HFFc6 (cell line): ENCODE measurements around the gene EML3. TPM values are rescaled to one million over a fixed set of nuclear protein-coding genes. Genes with fewer than 3 reads are reported as not detected.

Experiments
- DNase-seq: peaks from one replicate; pipeline ENCODE4 v3.0.0-alpha.2; 2018
- H3K27ac Mint-ChIP-seq: 2 replicates; pipeline ENCODE4 v1.8.0; 2020; ENCODE audit warnings: mild to moderate bottlenecking, mixed read lengths
- H3K27me3 Mint-ChIP-seq: 2 replicates; pipeline ENCODE4 v1.8.0; 2021; ENCODE audit warnings: mild to moderate bottlenecking, moderate library complexity, mixed read lengths; ENCODE audit not compliant: insufficient read depth
- H3K36me3 Mint-ChIP-seq: 2 replicates; pipeline ENCODE4 v1.8.0; 2021; ENCODE audit warnings: low read depth, mixed read lengths
- H3K4me1 Mint-ChIP-seq: 2 replicates; pipeline ENCODE4 v1.8.0; 2020; ENCODE audit warnings: low read depth, mixed read lengths
- H3K4me3 Mint-ChIP-seq: 2 replicates; pipeline ENCODE4 v1.8.0; 2020; ENCODE audit warnings: mild to moderate bottlenecking, moderate library complexity, mixed read lengths
- H3K9me3 Mint-ChIP-seq: 2 replicates; pipeline ENCODE4 v1.8.0; 2020; ENCODE audit warnings: mild to moderate bottlenecking, mixed read lengths
- total RNA-seq, 6 experiments: library from RNA; stranded (reverse); fragmentation: NEBNext Ultra II Directional; extraction: Animal tissue kit (Norgen Biotek cat#: 25700); gene quantifications; 2 replicates in 1 of 6; 3 replicates in 5 of 6; pipeline ENCODE4 v1.2.3, GENCODE V29; 2021
- TF ChIP-seq, protein P1 (sequence below): fragments of 200-600 bp; sonication (generic); IDR thresholded peaks from 2 replicates; pipeline ENCODE4 v1.5.0; 2021; ENCODE audit warnings: antibody characterized with exemption, mild to moderate bottlenecking

Gene EML3
- total RNA-seq, 6 experiments from 2014 or later = 32.5 to 39.6 (median 36.4) TPM

DNA sequence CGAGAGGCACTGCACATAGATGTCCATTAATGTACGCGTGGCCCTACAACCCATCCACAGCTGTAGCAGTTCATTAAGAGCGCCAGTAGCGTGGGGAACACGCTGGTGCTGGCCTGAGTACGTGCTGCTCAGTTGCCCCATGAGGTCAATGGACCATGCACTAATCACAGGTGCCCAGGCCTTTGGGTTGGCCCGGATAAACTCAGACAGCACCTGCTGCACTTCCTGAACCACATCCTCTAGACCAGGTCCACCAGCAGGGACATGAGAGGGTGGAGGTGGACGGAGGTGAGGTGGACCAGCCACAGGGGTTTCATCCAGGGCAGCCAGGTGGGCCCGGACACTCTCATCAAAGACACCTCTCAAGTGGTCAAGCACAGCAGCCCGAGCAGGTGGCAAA lies 36.9 kb upstream of the EML3 start:
- TF ChIP-seq, protein P1, sequence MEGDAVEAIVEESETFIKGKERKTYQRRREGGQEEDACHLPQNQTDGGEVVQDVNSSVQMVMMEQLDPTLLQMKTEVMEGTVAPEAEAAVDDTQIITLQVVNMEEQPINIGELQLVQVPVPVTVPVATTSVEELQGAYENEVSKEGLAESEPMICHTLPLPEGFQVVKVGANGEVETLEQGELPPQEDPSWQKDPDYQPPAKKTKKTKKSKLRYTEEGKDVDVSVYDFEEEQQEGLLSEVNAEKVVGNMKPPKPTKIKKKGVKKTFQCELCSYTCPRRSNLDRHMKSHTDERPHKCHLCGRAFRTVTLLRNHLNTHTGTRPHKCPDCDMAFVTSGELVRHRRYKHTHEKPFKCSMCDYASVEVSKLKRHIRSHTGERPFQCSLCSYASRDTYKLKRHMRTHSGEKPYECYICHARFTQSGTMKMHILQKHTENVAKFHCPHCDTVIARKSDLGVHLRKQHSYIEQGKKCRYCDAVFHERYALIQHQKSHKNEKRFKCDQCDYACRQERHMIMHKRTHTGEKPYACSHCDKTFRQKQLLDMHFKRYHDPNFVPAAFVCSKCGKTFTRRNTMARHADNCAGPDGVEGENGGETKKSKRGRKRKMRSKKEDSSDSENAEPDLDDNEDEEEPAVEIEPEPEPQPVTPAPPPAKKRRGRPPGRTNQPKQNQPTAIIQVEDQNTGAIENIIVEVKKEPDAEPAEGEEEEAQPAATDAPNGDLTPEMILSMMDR = no peak
- H3K4me3 Mint-ChIP-seq = no peak overlapping the region
- H3K36me3 Mint-ChIP-seq = peaks cover 9% of the 10 kb centered on the region
- peaks cover 31% of the 10 kb centered on the region for H3K4me1 Mint-ChIP-seq
- DNase-seq = no peak
- H3K27ac Mint-ChIP-seq = no peak overlapping the region
- peaks cover 2% of the 10 kb centered on the region; the same call in 1 of the 2 replicates for H3K27me3 Mint-ChIP-seq
- H3K9me3 Mint-ChIP-seq = no peaks in the 10 kb centered on the region

GRCh38 chr11:62648967-62649364 lies 36.4 kb upstream of the EML3 start:
- Mint-ChIP-seq H3K27ac (no peak overlapping the region), H3K27me3 (peaks cover 2% of the 10 kb centered on the region; the same call in 1 of the 2 replicates), H3K9me3 (no peaks in the 10 kb centered on the region), H3K4me1 (peaks cover 31% of the 10 kb centered on the region), H3K4me3 (no peak overlapping the region), H3K36me3 (peaks cover 9% of the 10 kb centered on the region)
- DNase-seq = no peak
- TF ChIP-seq, protein P1 = no peak

DNA sequence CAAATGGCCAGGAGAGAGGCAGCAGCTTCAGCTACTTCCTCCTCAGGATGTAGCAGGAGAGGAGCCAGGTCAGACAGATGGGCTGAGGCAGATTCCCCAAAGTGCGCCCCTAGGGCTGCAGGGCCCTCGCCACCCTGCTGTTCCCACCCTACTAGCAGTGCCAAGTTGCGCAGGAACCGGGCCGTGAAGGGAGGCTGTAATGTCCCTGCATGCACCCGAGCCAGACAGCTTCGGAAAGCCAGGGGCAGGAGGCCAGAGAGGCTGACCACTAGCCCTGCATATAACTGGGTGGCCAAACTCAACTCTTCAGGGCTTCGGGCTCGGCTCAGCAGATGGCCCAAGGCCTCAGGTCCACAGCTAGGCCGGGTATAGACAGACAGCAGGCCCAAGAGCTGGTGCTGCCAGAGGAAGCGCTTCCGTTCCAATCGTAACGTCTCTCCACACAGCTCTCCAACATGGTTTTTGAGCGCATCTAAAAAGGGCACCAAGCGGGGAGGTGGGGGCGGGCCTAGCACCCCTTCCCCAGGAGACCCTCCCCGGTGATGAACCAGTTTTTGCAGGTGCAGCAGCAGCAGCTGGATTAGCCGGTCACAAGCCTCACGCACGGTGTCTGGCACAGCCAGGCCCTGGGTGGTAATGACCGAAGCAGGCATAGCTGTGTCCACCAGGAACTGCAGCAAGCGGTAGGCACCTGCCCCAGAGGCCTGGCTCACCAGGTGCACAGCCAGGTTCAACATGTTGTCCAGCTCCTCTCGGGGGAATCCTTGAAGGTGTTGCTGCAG lies 35.8 kb upstream of the EML3 start:
- no peaks in the 10 kb centered on the region for H3K9me3 Mint-ChIP-seq
- no peak for DNase-seq
- no peak overlapping the region for H3K4me3 Mint-ChIP-seq
- peaks cover 9% of the 10 kb centered on the region for H3K36me3 Mint-ChIP-seq
- peaks cover 2% of the 10 kb centered on the region; the same call in 1 of the 2 replicates for H3K27me3 Mint-ChIP-seq
- peaks cover 26% of the 10 kb centered on the region for H3K4me1 Mint-ChIP-seq
- TF ChIP-seq, protein P1 = no peak
- no peak overlapping the region for H3K27ac Mint-ChIP-seq

DNA sequence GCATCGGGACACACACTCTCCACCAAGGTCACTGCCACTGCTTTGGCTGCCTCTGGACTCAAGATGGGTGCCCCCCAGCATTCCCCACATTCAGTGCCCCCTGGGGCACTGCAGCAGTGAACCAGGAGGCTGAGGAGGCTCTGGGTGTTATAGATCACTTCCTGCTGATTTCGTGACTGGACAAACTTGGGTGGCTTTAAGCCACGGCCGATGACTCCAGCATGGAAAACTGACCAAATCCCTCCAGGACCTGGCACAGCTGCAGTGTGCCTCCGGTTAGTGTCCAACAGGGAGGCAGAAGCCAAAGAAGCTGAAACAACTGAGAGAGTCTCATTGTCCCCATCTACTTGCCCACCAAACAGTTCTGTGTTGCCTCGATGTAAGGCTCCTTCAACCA lies 35.0 kb upstream of the EML3 start:
- Mint-ChIP-seq H3K9me3 (no peaks in the 10 kb centered on the region), H3K4me1 (peaks cover 23% of the 10 kb centered on the region), H3K4me3 (no peak overlapping the region), H3K36me3 (peaks cover 9% of the 10 kb centered on the region), H3K27ac (no peak overlapping the region), H3K27me3 (peaks cover 2% of the 10 kb centered on the region; the same call in 1 of the 2 replicates)
- TF ChIP-seq, protein P1 = no peak
- no peak for DNase-seq

GRCh38 chr11:62646825-62647608 lies 34.4 kb upstream of the EML3 start:
- TF ChIP-seq, protein P1 = no peak
- Mint-ChIP-seq H3K9me3 (no peaks in the 10 kb centered on the region), H3K27me3 (peaks cover 2% of the 10 kb centered on the region; the same call in 1 of the 2 replicates), H3K4me3 (peak overlapping the region; percentile 98), H3K4me1 (peaks cover 17% of the 10 kb centered on the region), H3K27ac (peak overlapping the region; percentile 92), H3K36me3 (peaks cover 9% of the 10 kb centered on the region)
- DNase-seq = no peak
